PC-9 (cell line): Measurements from ENCODE around the gene CUL1.

Source experiments
- EZH2 ChIP-seq: fragments of 200-600 bp; sonication (generic); IDR thresholded peaks from 2 replicates; pipeline ENCODE4 v1.8.0; 2017; ENCODE audit warnings: antibody characterized with exemption, low read depth
- TF ChIP-seq, protein P1 (sequence below): fragments of 200-600 bp; sonication (generic); conservative IDR thresholded peaks from 2 replicates; pipeline ENCODE4 v1.6.1; 2017; ENCODE audit warnings: mixed run types, antibody characterized with exemption, mild to moderate bottlenecking, moderate library complexity

DNA sequence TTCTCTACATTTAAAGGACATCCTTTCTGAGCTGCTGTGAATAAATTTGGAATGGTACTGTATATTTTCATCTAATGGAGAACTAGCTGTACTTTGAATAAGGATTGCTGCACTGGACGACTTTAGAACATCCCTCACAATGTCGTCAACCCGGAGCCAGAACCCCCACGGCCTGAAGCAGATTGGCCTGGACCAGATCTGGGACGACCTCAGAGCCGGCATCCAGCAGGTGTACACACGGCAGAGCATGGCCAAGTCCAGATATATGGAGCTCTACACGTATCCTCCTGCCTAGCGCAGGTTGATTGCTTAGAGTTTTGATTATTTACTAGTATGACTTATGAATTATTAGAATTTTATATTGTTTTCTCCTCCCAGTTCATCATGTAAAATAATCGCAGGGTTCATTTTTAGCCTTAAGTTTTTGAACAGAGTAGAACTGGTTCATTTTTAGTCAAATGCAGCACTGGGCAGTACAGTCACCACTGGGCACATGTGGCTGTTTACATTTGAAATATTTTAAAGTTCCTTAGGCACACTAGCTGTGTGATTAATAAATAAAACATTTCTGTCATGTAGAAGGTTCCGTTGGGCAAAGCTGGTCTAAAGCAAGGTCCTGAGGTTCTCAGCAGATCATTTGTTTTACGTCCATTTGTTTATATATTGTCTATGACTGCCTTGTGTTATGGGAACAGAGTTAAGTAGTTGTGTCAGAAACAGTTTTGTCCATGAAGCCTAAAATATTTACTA, 31.5 kb downstream of the CUL1 start:
- TF ChIP-seq, protein P1, sequence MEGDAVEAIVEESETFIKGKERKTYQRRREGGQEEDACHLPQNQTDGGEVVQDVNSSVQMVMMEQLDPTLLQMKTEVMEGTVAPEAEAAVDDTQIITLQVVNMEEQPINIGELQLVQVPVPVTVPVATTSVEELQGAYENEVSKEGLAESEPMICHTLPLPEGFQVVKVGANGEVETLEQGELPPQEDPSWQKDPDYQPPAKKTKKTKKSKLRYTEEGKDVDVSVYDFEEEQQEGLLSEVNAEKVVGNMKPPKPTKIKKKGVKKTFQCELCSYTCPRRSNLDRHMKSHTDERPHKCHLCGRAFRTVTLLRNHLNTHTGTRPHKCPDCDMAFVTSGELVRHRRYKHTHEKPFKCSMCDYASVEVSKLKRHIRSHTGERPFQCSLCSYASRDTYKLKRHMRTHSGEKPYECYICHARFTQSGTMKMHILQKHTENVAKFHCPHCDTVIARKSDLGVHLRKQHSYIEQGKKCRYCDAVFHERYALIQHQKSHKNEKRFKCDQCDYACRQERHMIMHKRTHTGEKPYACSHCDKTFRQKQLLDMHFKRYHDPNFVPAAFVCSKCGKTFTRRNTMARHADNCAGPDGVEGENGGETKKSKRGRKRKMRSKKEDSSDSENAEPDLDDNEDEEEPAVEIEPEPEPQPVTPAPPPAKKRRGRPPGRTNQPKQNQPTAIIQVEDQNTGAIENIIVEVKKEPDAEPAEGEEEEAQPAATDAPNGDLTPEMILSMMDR = no peak
- no peak for TF ChIP-seq EZH2
